Hippocampal formation (tissue), 2 donors: ENCODE results near the gene C6orf141.
"Not testable (repeated sequence)": the region's sequence is repeated elsewhere in the genome, so short reads cannot be mapped to it uniquely, and the experiment has no call there.

Source experiments
- DNase-seq, 2 donors: peaks; one replicate each; lab custom pipeline; 2025; lab: John Stamatoyannopoulos, UW

C6orf141 gene

GRCh38 chr6:49576618-49577017 is 26.1 kb downstream of the C6orf141 start:
- DNase-seq, result no peak

DNA sequence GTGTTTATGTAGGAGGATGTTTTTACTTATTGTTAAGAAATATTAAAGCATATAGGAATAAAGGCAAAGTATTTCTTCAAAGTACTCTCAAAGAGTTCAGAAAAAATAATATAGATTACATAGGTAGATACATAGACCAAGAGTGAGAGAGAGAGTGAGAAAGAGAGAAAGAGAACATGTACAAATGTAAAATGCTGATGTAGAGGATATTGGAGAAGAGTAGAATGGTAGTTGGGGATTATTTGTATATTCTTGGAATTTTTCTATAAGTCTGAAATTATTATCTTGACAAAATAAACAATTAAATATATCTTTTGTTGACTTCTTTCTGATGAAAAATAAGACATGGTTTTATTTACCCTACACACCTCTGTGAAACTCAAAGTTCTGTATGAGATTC is 29.2 kb downstream of the C6orf141 start:
- DNase-seq, result no peak

DNA sequence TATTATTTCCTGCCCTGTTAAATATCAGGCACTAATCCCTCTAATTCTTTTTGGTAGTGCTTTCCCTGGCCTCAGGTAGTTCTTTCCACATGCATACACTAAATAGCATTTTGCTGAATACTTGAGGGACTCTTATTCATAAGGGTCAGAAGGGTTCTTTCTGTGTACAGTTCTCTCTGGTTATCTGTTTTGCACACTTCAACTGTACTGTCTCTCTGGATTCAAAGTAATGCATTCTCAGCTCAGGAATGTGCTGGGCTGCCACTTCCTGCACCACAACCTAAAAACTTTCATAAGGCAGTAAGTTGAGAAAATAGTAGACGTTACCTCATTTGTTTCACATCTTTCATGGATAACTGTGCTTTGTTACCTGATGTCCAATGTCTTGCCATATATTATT is 32.1 kb downstream of the C6orf141 start:
- no peak for DNase-seq

GRCh38 chr6:49587262-49587661 is 36.8 kb downstream of the C6orf141 start:
- DNase-seq, result not testable (repeated sequence)
